Kidney tubule cell (primary cell): ENCODE data around the gene MYORG.

Experiments used
- DNase-seq: peaks from one replicate; pipeline ENCODE4 v3.0.0-alpha.2; 2018; ENCODE audit warnings: low spot score

MYORG gene

DNA sequence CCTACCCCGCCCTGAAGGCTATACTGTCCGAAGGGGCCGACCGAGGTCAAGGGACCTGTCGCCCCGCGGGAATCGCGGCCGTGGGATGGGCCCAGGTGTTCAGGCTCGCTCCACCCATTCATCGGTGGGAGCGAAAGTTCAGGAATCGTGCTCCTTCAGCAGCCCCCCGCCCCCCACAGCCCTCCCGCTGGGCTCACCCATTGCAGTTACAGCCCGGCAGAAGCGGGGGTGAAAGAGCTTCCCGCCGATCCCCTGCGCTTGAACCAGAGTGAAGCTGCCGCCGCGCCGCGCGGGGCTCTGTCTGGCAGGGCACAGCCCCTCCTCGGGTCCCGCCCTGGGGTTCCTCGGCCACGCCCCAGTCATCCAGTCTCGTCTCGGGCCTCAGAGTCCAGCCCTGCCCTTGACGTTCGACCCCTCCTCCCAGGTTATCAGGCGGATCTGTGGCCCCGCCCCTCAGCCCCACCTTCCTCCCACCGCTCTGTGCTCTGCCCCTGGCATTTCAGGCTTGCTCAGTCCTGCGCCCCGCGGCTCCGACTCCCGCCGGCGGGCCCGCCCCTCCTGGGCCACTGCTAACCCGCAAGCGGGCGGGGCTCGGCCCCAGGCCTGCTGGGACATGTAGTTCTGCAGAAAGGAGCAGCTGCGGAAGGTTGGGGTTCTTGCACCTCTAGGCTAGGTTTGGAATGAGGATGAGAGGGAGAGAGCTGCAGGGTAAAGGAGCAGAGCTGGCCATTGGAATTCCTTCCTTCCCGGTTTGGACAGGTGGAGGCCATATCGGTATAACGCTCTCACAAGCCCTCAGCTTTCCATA lies at the start of gene MYORG:
Gene MYORG (minus strand): TSS at position 303 of the 808 bp plus-strand sequence. CDS start 3,955 bp downstream, outside the sequence.
- DNase-seq: peak; percentile 97

- DNase-seq: no peak
Measured at GRCh38 chr9:34419716-34420504, 43.2 kb upstream of the MYORG start.

GRCh38 chr9:34417734-34418133 lies 41.0 kb upstream of the MYORG start:
- DNase-seq: no peak

GRCh38 chr9:34413231-34413852 lies 36.6 kb upstream of the MYORG start:
- DNase-seq: peak; percentile 39

- no peak for DNase-seq
Measured at GRCh38 chr9:34412336-34412735, 35.6 kb upstream of the MYORG start.

GRCh38 chr9:34409154-34409553 lies 32.5 kb upstream of the MYORG start:
- DNase-seq: no peak

GRCh38 chr9:34408173-34408572 lies 31.5 kb upstream of the MYORG start:
- DNase-seq: no peak

DNA sequence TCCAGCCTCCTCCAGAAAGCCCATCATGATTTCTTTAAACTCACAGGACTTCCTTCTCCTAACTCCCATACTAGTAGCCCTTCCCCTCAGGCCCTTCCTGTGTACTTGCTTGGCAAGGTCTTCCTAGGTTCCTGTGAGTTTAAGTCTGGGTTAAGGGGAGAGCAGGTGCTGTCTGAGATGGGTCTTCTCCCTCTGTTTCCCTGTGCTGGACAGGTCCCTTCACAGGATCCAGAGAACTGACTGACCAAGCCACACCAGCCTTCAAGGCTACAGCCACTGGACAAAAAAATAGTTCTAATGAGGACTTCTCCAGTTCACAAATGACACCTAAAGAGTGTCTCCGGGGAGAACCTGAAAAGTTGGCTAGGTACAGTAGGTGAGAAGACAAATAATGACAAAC lies 29.5 kb upstream of the MYORG start:
- DNase-seq: no peak

DNA sequence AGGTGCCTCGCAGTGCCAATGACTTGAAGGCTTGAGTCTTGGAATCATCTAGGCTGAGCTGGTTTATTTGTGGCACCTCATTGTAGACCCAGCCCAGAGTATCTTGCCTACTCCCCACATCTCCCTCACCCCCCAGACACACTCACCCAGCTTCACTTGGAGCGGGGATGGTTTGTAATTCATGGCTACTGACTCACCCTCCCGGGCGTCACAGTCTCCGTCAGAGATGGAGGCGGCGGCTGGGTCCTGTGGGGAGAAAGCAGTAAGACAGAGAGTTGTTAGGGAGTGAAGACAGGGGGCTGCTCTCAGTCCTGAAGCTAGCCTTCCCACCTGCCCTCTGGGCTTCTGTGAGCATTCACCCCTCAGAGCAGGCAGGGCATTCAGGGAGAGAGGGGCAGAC lies 29.0 kb upstream of the MYORG start:
- peak; percentile 6 for DNase-seq

DNA sequence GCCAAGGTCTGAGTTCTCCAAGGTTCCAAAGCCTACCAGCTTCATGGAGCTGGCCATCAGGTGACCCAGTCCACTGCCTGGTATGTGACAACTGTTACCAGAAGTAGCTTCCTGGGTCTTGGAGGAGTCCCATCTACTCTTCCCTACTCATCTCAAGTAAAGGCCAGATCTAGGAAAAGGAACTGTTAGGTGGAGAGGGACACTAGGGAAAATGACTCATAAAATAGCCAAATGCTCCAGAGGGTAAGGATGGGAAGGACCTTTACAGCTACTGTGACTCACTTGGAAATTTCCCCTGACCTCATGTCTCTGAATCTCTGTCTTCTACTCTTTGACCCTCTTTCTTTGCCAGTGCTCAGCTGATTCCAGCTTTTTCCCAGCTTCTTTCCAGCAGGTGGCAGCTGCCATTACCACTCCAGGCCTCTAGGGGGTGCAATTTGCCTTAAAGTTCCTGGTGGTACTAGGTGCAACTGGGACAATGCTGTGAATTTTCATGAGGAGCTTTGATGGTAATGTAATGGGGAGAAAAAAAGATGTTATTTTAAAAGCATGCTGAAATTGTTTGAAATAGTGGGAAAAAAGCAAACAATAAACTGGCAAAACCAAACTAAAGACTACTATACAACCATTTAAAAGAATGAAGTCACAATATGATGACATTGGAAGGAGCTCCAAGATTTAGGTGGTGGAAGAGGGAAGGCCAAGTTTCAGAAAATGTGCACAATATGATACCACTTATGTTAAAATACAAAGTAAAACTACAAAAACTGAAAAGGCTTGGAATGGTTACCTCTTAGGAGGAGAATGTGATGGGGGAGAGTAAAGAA lies 27.1 kb upstream of the MYORG start:
- DNase-seq: peak; percentile 94

- no peak for DNase-seq
Measured at GRCh38 chr9:34400686-34401602, 24.2 kb upstream of the MYORG start.

DNA sequence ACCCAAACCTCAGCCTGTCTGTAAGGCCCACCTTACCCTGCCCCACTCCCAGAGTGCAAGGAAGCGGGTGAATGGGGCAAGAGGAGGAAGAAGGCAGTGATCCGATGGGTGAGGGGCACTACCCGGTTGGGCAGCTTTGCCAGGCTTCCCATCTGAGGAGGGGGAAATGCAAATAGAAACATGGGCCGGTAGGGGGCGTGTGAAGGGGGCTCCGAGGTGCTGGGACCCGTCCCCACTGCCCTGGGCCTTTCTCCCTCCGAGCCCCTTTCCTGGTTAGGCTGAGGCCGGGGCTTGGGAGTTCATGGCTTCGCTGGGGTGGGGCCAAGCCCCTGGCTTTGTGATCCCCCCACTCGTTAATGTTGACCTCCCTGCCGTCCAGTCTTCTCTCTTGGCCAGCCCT lies 23.6 kb upstream of the MYORG start:
- DNase-seq: no peak

DNA sequence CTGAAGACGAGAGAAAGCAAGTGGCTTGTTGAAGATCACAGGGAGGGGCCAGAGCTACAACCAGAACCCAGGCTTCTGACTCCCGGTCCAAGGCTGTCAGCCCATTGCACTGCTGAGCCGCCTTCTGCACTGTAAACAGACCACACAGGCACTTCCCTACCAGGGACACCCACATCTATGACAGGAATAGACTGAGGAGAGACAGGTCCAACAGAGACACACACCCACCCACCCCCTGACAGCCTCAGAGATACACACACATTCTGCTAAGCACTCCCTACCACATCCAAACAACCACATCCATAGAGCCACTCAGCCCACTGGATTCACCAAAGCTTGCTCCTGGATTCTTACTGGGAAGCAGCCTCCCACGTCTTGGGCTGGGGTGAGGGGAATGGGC lies 23.0 kb upstream of the MYORG start:
- DNase-seq: no peak

DNA sequence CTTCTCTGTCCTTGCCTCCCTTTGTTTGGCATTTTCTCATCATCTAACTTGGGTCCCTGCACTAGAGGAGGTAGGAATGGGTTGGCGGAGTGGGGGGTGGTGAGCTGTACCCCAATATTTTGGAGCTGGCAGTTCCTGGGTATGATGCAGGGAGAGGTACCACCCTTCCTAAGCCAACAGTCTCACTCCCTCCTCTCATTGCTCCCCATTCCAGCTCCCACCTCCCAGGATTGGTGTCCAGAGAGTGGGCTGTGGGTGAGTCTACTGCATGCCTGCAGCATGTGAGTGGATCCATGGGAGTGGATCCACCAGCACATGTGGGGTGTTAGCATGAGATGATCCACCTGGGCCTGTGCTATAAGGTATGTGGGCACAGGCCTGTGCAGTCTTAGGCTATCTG lies 22.2 kb upstream of the MYORG start:
- DNase-seq: no peak

DNA sequence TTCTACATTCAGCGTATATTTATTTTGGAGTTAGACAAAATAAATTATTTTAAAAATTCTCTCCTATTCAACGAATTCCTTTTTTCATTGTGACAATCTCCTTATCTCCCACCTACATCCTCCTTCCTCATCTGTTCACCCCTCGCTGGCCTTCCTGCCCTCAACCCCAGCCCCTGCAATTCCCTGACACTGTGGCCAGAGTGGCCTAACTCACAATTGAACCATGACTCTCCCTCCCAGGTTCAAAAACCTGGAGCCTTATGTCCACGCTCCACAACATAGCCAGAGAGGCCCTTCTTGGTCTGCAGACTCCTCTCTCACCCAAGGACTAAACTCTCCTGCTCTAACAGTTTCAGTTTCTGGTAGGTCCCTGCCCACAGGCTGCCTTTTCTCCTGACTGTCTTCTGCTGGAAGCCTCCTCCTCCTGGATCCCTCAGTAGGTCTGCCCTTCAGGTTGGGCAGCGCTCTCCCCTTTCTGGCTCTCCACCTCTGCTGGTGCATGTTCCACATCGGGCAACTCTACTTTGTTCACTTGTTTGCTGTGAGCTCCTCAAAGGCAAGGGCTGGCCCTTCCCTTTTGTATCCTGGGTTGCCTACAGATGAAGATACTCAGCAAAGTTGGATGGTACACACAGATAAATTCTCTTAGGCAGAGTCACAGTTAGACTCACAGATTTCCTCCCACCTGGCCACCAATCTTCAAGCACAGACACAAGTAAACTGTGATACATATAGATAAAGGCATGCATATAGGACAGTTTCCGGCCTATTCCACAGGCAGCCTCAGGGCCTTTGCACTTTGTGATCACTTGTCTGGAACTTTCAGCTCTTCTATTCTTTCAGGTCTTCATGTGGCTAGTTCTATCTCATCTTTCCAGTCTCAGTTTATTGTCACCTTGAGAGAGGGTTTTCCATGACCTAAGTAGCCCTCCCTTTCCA lies 19.8 kb upstream of the MYORG start:
- DNase-seq: no peak

- DNase-seq: no peak
Measured at GRCh38 chr9:34392511-34392910, 15.8 kb upstream of the MYORG start.

- DNase-seq: no peak
Measured at GRCh38 chr9:34387239-34387638, 10.5 kb upstream of the MYORG start.

GRCh38 chr9:34386656-34387055 lies 10.0 kb upstream of the MYORG start:
- DNase-seq: no peak

- no peak for DNase-seq
Measured at GRCh38 chr9:34385561-34386230, 9.0 kb upstream of the MYORG start.
